T-helper 2 cell (primary cell): ENCODE results near the gene NTM.
A peak's percentile ranks its signal among the peaks of the same experiment; 100 is the strongest.
"Not testable (repeated sequence)": the region's sequence is repeated elsewhere in the genome, so short reads cannot be mapped to it uniquely, and the experiment has no call there.

Source experiments
- DNase-seq, 5 experiments: peaks; one replicate each; pipeline versions ENCODE4 v3.0.0 to v3.0.0-alpha.2; 2012 to 2022

Gene NTM

GRCh38 chr11:132062541-132062940 is 692.1 kb downstream of the NTM start:
- no peak for DNase-seq

GRCh38 chr11:132064987-132065620 is 694.7 kb downstream of the NTM start:
- DNase-seq: no peak

GRCh38 chr11:132068556-132068955 is 698.1 kb downstream of the NTM start:
- no peak for DNase-seq

GRCh38 chr11:132069593-132069992 is 699.2 kb downstream of the NTM start:
- DNase-seq: not testable (repeated sequence)

- not testable (repeated sequence) for DNase-seq
Measured at GRCh38 chr11:132070907-132071306, 700.5 kb downstream of the NTM start.

- DNase-seq: no peak
Measured at GRCh38 chr11:132072044-132072857, 701.8 kb downstream of the NTM start.

- DNase-seq: no peak
Measured at GRCh38 chr11:132072858-132073211, 702.4 kb downstream of the NTM start.

- DNase-seq: no peak
Measured at GRCh38 chr11:132073787-132074186, 703.4 kb downstream of the NTM start.

- DNase-seq: no peak
Measured at GRCh38 chr11:132075447-132075846, 705.0 kb downstream of the NTM start.

GRCh38 chr11:132077416-132077815 is 707.0 kb downstream of the NTM start:
- no peak for DNase-seq

GRCh38 chr11:132078264-132079076 is 708.1 kb downstream of the NTM start:
- no peak for DNase-seq

GRCh38 chr11:132080127-132080526 is 709.7 kb downstream of the NTM start:
- no peak for DNase-seq

GRCh38 chr11:132082566-132082965 is 712.2 kb downstream of the NTM start:
- DNase-seq: no peak

GRCh38 chr11:132084433-132084832 is 714.0 kb downstream of the NTM start:
- DNase-seq: no peak

- no peak for DNase-seq
Measured at GRCh38 chr11:132087148-132087547, 716.7 kb downstream of the NTM start.

GRCh38 chr11:132088551-132088950 is 718.1 kb downstream of the NTM start:
- no peak for DNase-seq

- DNase-seq: no peak
Measured at GRCh38 chr11:132093536-132094259, 723.3 kb downstream of the NTM start.

- DNase-seq: no peak
Measured at GRCh38 chr11:132094598-132094997, 724.2 kb downstream of the NTM start.

- DNase-seq: no peak
Measured at GRCh38 chr11:132095230-132096131, 725.1 kb downstream of the NTM start.

- DNase-seq: no peak
Measured at GRCh38 chr11:132096132-132096825, 725.9 kb downstream of the NTM start.

- DNase-seq: peak in 1 of 5 experiments; percentile 23
Measured at GRCh38 chr11:132099692-132100091, 729.3 kb downstream of the NTM start.
